ENCODE data around the gene RUBCN.

Gene RUBCN

DNA sequence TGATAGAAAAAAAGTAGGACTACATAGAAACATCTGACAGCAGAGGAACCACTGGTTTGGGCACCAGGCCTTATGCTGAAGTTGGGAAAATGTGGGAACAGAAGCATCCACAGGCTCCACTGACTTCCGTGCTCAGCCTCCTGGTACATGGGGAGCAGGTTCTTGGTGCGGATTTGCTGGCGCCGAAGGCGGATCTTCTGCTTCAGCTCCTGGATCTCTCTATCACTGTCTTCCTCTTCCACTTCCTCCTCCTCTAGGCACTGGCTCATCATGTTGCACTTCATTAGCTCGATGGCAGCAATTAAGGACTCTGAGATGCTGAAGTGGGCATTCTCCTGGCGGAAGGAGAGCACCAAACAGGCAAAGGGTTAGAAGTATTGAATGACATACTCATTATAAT, 42.5 kb downstream of the RUBCN start:
- CTCF ChIA-PET: no interaction called here
- POLR2A ChIA-PET: no interaction called here
- no peak for DNase-seq (ENCODE audit: extremely low spot score)
- TF ChIP-seq ARNT (IDR thresholded peaks at IDR 0.05) (no peak), L3MBTL2 (conservative IDR thresholded peaks at IDR 0.05) (no peak), LEF1 (IDR thresholded peaks at IDR 0.05; ENCODE audit: borderline replicate concordance) (no peak), CTBP1 (IDR thresholded peaks at IDR 0.05; ENCODE audit: borderline replicate concordance) (no peak), FOXM1 (IDR thresholded peaks at IDR 0.05; ENCODE audit: borderline replicate concordance) (no peak), FOXK2 (IDR thresholded peaks at IDR 0.05) (no peak), SUZ12 (IDR thresholded peaks at IDR 0.05) (no peak), BHLHE40 (IDR thresholded peaks at IDR 0.05; ENCODE audit: borderline replicate concordance) (no peak)

DNA sequence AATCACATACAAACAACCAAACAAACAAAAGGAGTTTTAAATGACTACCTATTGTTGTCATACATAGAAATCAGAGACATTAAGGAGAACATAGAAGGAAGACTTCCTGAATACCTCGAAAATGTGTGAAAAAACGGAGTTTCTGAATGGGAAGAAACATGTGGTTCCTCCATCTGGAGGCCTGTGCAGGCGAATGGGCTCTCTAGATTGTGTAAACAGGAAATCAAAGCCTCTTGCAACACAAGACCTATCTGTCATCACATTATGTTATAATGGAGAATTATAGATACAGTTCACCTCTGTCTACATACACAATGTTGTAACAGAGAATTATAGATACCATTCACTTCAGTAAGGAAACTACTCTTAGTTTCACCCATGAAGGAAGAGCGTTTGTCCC, 44.1 kb downstream of the RUBCN start:
- ChIA-PET CTCF (no interaction called here), POLR2A (no interaction called here)
- no peak for DNase-seq (ENCODE audit: extremely low spot score)
- TF ChIP-seq FOXK2 (IDR thresholded peaks at IDR 0.05) (no peak), FOXA1 (IDR thresholded peaks at IDR 0.05) (no peak), ELF4 (IDR thresholded peaks at IDR 0.05) (no peak), LEF1 (IDR thresholded peaks at IDR 0.05; ENCODE audit: borderline replicate concordance) (no peak), SUZ12 (IDR thresholded peaks at IDR 0.05) (no peak), FOXM1 (IDR thresholded peaks at IDR 0.05; ENCODE audit: borderline replicate concordance) (no peak), BHLHE40 (IDR thresholded peaks at IDR 0.05; ENCODE audit: borderline replicate concordance) (no peak), TARDBP (IDR thresholded peaks at IDR 0.05) (no peak), PKNOX1 (IDR thresholded peaks at IDR 0.05) (no peak), SP1 (IDR thresholded peaks at IDR 0.05) (no peak), ARNT (IDR thresholded peaks at IDR 0.05) (no peak), CTBP1 (IDR thresholded peaks at IDR 0.05; ENCODE audit: borderline replicate concordance) (no peak), L3MBTL2 (conservative IDR thresholded peaks at IDR 0.05) (no peak), HDGF (IDR thresholded peaks at IDR 0.05; ENCODE audit: borderline replicate concordance) (no peak)

GRCh38 chr3:197690754-197691153, 46.0 kb downstream of the RUBCN start:
- ChIA-PET CTCF (no interaction called here), POLR2A (no interaction called here)
- no peak for DNase-seq (ENCODE audit: extremely low spot score)
- TF ChIP-seq FOXK2 (IDR thresholded peaks at IDR 0.05) (no peak), HDGF (IDR thresholded peaks at IDR 0.05; ENCODE audit: borderline replicate concordance) (no peak), FOXA1 (IDR thresholded peaks at IDR 0.05) (no peak), SP1 (IDR thresholded peaks at IDR 0.05) (no peak), LEF1 (IDR thresholded peaks at IDR 0.05; ENCODE audit: borderline replicate concordance) (no peak), FOXM1 (IDR thresholded peaks at IDR 0.05; ENCODE audit: borderline replicate concordance) (no peak)

- DNase-seq (ENCODE audit: extremely low spot score): no peak
- ChIA-PET POLR2A (no interaction called here), CTCF (no interaction called here)
- TF ChIP-seq NFRKB (IDR thresholded peaks at IDR 0.05) (no peak), FOXA1 (IDR thresholded peaks at IDR 0.05) (no peak), TARDBP (IDR thresholded peaks at IDR 0.05) (no peak)
Observed at GRCh38 chr3:197687570-197687969, 49.1 kb downstream of the RUBCN start.

GRCh38 chr3:197686899-197687298, 49.8 kb downstream of the RUBCN start:
- no peak for DNase-seq (ENCODE audit: extremely low spot score)
- ChIA-PET CTCF (interaction anchor here (0.7 kb wide), 1 partner anchor 88 kb away, joined by 3 read pairs; no protein-coding TSS in a partner anchor), POLR2A (no interaction called here)
- no peak for TF ChIP-seq ZNF384 (IDR thresholded peaks at IDR 0.05)
- no peak for TF ChIP-seq SUZ12 (IDR thresholded peaks at IDR 0.05)

- CTCF ChIA-PET: interaction anchor here (0.5 kb wide), 1 partner anchor 117 kb away, joined by 3 read pairs; no protein-coding TSS in a partner anchor
- TF ChIP-seq PKNOX1 (IDR thresholded peaks at IDR 0.05): no peak
- TF ChIP-seq LEF1 (IDR thresholded peaks at IDR 0.05; ENCODE audit: borderline replicate concordance): no peak
- no peak for TF ChIP-seq FOXM1 (IDR thresholded peaks at IDR 0.05; ENCODE audit: borderline replicate concordance)
- no peak for TF ChIP-seq SP1 (IDR thresholded peaks at IDR 0.05)
- TF ChIP-seq TARDBP (IDR thresholded peaks at IDR 0.05): no peak
- POLR2A ChIA-PET: no interaction called here
- DNase-seq (ENCODE audit: extremely low spot score): no peak
Observed at GRCh38 chr3:197685546-197685945, 51.2 kb downstream of the RUBCN start.

- TF ChIP-seq ZNF384 (IDR thresholded peaks at IDR 0.05) (no peak), FOXK2 (IDR thresholded peaks at IDR 0.05) (no peak), ELF4 (IDR thresholded peaks at IDR 0.05) (no peak), SP1 (IDR thresholded peaks at IDR 0.05) (no peak), PKNOX1 (IDR thresholded peaks at IDR 0.05) (no peak), TARDBP (IDR thresholded peaks at IDR 0.05) (no peak), NFRKB (IDR thresholded peaks at IDR 0.05) (no peak), BHLHE40 (IDR thresholded peaks at IDR 0.05; ENCODE audit: borderline replicate concordance) (no peak), FOXM1 (IDR thresholded peaks at IDR 0.05; ENCODE audit: borderline replicate concordance) (no peak), HDGF (IDR thresholded peaks at IDR 0.05; ENCODE audit: borderline replicate concordance) (no peak), FOXA1 (IDR thresholded peaks at IDR 0.05) (no peak), ARNT (IDR thresholded peaks at IDR 0.05) (no peak), CTBP1 (IDR thresholded peaks at IDR 0.05; ENCODE audit: borderline replicate concordance) (no peak), L3MBTL2 (conservative IDR thresholded peaks at IDR 0.05) (no peak), LEF1 (IDR thresholded peaks at IDR 0.05; ENCODE audit: borderline replicate concordance) (no peak)
- ChIA-PET POLR2A (no interaction called here), CTCF (no interaction called here)
- DNase-seq (ENCODE audit: extremely low spot score): no peak
Observed at GRCh38 chr3:197683191-197683590, 53.5 kb downstream of the RUBCN start.
